Measurements from ENCODE around the gene SLC12A8. TPM values are rescaled to one million over a fixed set of nuclear protein-coding genes. Genes with fewer than 3 reads are reported as not detected.

SLC12A8 gene
- total RNA-seq, 2 donors from 2014 or later = 0.53 to 1.5 TPM

- peaks cover 14% of the 10 kb centered on the region for H3K27me3 Mint-ChIP-seq
Measured at GRCh38 chr3:125055913-125056745, 156.4 kb downstream of the SLC12A8 start, which contains the start of gene HEG1. HEG1 (minus strand) TSS chr3:125055997; CDS start chr3:125055890, 107 bp downstream.

GRCh38 chr3:125055331-125055912 lies 157.1 kb downstream of the SLC12A8 start:
- H3K9me3 Mint-ChIP-seq = no peaks in the 10 kb centered on the region
- H3K4me1 Mint-ChIP-seq = peaks cover 35% of the 10 kb centered on the region
- peaks cover 8% of the 10 kb centered on the region for H3K27me3 Mint-ChIP-seq
- peak overlapping the region; percentile 72 for H3K27ac Mint-ChIP-seq
- ATAC-seq (replicated peaks) = peak; percentile 11
- peak overlapping the region; percentile 85 for H3K4me3 Mint-ChIP-seq
- peaks cover 5% of the 10 kb centered on the region for H3K36me3 Mint-ChIP-seq (ENCODE audit: low read depth)

More at GRCh38 chr3:125055913-125056745, 156.4 kb downstream of the SLC12A8 start, which contains the start of gene HEG1:
- no peaks in the 10 kb centered on the region for H3K36me3 Mint-ChIP-seq (ENCODE audit: low read depth)
- peak; percentile 73 for ATAC-seq (replicated peaks)
- H3K27ac Mint-ChIP-seq = peak within 1 kb of the TSS; percentile 72
- H3K4me3 Mint-ChIP-seq = peak within 1 kb of the TSS; percentile 85
- H3K9me3 Mint-ChIP-seq = no peaks in the 10 kb centered on the region
- peaks cover 31% of the 10 kb centered on the region for H3K4me1 Mint-ChIP-seq

- H3K27me3 Mint-ChIP-seq = peaks cover 4% of the 10 kb centered on the region
- peaks cover 37% of the 10 kb centered on the region for H3K4me1 Mint-ChIP-seq
- H3K27ac Mint-ChIP-seq = peak overlapping the region; percentile 72
- H3K9me3 Mint-ChIP-seq = no peaks in the 10 kb centered on the region
- H3K36me3 Mint-ChIP-seq (ENCODE audit: low read depth) = peaks cover 6% of the 10 kb centered on the region
- peak overlapping the region; percentile 85 for H3K4me3 Mint-ChIP-seq
- ATAC-seq (replicated peaks) = peak; percentile 18
Measured at GRCh38 chr3:125054449-125055329, 157.9 kb downstream of the SLC12A8 start.

- H3K4me3 Mint-ChIP-seq = peak overlapping the region; percentile 85
- no peaks in the 10 kb centered on the region for H3K9me3 Mint-ChIP-seq
- ATAC-seq (replicated peaks) = no peak
- peak overlapping the region; percentile 72 for H3K27ac Mint-ChIP-seq
- H3K36me3 Mint-ChIP-seq (ENCODE audit: low read depth) = peaks cover 6% of the 10 kb centered on the region
- peaks cover 4% of the 10 kb centered on the region for H3K27me3 Mint-ChIP-seq
- H3K4me1 Mint-ChIP-seq = peaks cover 37% of the 10 kb centered on the region
Measured at GRCh38 chr3:125054062-125054448, 158.5 kb downstream of the SLC12A8 start.

GRCh38 chr3:125053304-125053699 lies 159.2 kb downstream of the SLC12A8 start:
- Mint-ChIP-seq H3K9me3 (no peaks in the 10 kb centered on the region), H3K27me3 (peaks cover 4% of the 10 kb centered on the region), H3K4me1 (peaks cover 37% of the 10 kb centered on the region), H3K36me3 (ENCODE audit: low read depth) (peaks cover 6% of the 10 kb centered on the region), H3K27ac (no peak overlapping the region), H3K4me3 (peak overlapping the region; percentile 85)
- ATAC-seq (replicated peaks) = no peak

GRCh38 chr3:125052624-125053303 lies 159.8 kb downstream of the SLC12A8 start:
- peak overlapping the region; percentile 33 for H3K27ac Mint-ChIP-seq
- peak overlapping the region; percentile 85 for H3K4me3 Mint-ChIP-seq
- peaks cover 38% of the 10 kb centered on the region for H3K4me1 Mint-ChIP-seq
- H3K36me3 Mint-ChIP-seq (ENCODE audit: low read depth) = peaks cover 6% of the 10 kb centered on the region
- no peaks in the 10 kb centered on the region for H3K9me3 Mint-ChIP-seq
- peaks cover under 1% of the 10 kb centered on the region for H3K27me3 Mint-ChIP-seq
- ATAC-seq (replicated peaks) = no peak

- H3K27ac Mint-ChIP-seq = peak overlapping the region; percentile 33
- H3K36me3 Mint-ChIP-seq (ENCODE audit: low read depth) = peaks cover 6% of the 10 kb centered on the region
- no peaks in the 10 kb centered on the region for H3K9me3 Mint-ChIP-seq
- peaks cover 41% of the 10 kb centered on the region for H3K4me1 Mint-ChIP-seq
- H3K4me3 Mint-ChIP-seq = peak overlapping the region; percentile 85
- peak; percentile 69 for ATAC-seq (replicated peaks)
- no peaks in the 10 kb centered on the region for H3K27me3 Mint-ChIP-seq
Measured at GRCh38 chr3:125051715-125052581, 160.6 kb downstream of the SLC12A8 start.

- H3K4me1 Mint-ChIP-seq = peaks cover 41% of the 10 kb centered on the region
- ATAC-seq (replicated peaks) = no peak
- peak overlapping the region; percentile 33 for H3K27ac Mint-ChIP-seq
- no peaks in the 10 kb centered on the region for H3K9me3 Mint-ChIP-seq
- H3K27me3 Mint-ChIP-seq = no peaks in the 10 kb centered on the region
- peak overlapping the region; percentile 85 for H3K4me3 Mint-ChIP-seq
- H3K36me3 Mint-ChIP-seq (ENCODE audit: low read depth) = peaks cover 6% of the 10 kb centered on the region
Measured at GRCh38 chr3:125051205-125051604, 161.3 kb downstream of the SLC12A8 start.

- ATAC-seq (replicated peaks) = no peak
- no peak overlapping the region for H3K27ac Mint-ChIP-seq
- H3K4me1 Mint-ChIP-seq = peaks cover 41% of the 10 kb centered on the region
- no peaks in the 10 kb centered on the region for H3K27me3 Mint-ChIP-seq
- H3K9me3 Mint-ChIP-seq = no peaks in the 10 kb centered on the region
- H3K36me3 Mint-ChIP-seq (ENCODE audit: low read depth) = peaks cover 6% of the 10 kb centered on the region
- peak overlapping the region; percentile 85 for H3K4me3 Mint-ChIP-seq
Measured at GRCh38 chr3:125050488-125051090, 162.0 kb downstream of the SLC12A8 start.

- no peak overlapping the region for H3K27ac Mint-ChIP-seq
- no peak overlapping the region for H3K4me3 Mint-ChIP-seq
- no peaks in the 10 kb centered on the region for H3K27me3 Mint-ChIP-seq
- peaks cover 26% of the 10 kb centered on the region for H3K4me1 Mint-ChIP-seq
- no peak for ATAC-seq (replicated peaks)
- H3K9me3 Mint-ChIP-seq = no peaks in the 10 kb centered on the region
- H3K36me3 Mint-ChIP-seq (ENCODE audit: low read depth) = peaks cover 7% of the 10 kb centered on the region
Measured at GRCh38 chr3:125048282-125048681, 164.3 kb downstream of the SLC12A8 start.

- H3K36me3 Mint-ChIP-seq (ENCODE audit: low read depth) = peaks cover 12% of the 10 kb centered on the region
- H3K4me3 Mint-ChIP-seq = no peak overlapping the region
- no peaks in the 10 kb centered on the region for H3K9me3 Mint-ChIP-seq
- no peaks in the 10 kb centered on the region for H3K27me3 Mint-ChIP-seq
- ATAC-seq (replicated peaks) = no peak
- H3K27ac Mint-ChIP-seq = no peak overlapping the region
- peaks cover 9% of the 10 kb centered on the region for H3K4me1 Mint-ChIP-seq
Measured at GRCh38 chr3:125045965-125046364, 166.6 kb downstream of the SLC12A8 start.

- Mint-ChIP-seq H3K27me3 (no peaks in the 10 kb centered on the region), H3K9me3 (no peaks in the 10 kb centered on the region), H3K4me3 (no peak overlapping the region), H3K4me1 (peaks cover 4% of the 10 kb centered on the region), H3K36me3 (ENCODE audit: low read depth) (peaks cover 6% of the 10 kb centered on the region), H3K27ac (no peak overlapping the region)
- ATAC-seq (replicated peaks) = no peak
Measured at GRCh38 chr3:125045194-125045593, 167.4 kb downstream of the SLC12A8 start.

Data from activated T-helper 17 cell treated with anti-CD3 and anti-CD28 coated beads, Interleukin-2, amount 50 U/mL, for 72 hours (primary cell).